Liver (tissue), 3 donors: ENCODE results near the gene JAKMIP1.

Experiments used
- GABPA ChIP-seq, 2 donors: IDR thresholded peaks in 1 of 2; conservative IDR thresholded peaks in 1 of 2; 2 replicates each; pipeline ENCODE4 v1.6.1; 2016; ENCODE audit warnings: antibody characterized with exemption in 2 of 2, mild to moderate bottlenecking in 1 of 2, moderate library complexity in 1 of 2
- RAD21 ChIP-seq, 2 donors: IDR thresholded peaks; 2 replicates each; pipeline ENCODE4 v1.6.1; 2016; ENCODE audit warnings: antibody characterized with exemption in 2 of 2, mild to moderate bottlenecking in 2 of 2
- SP1 ChIP-seq: IDR thresholded peaks from 2 replicates; pipeline ENCODE4 v1.6.1; 2018; ENCODE audit warnings: antibody characterized with exemption, mild to moderate bottlenecking
- TF ChIP-seq, protein P1 (sequence below): fragments of 150-350 bp; IDR thresholded peaks from 2 replicates; pipeline ENCODE4 v1.5.1; 2017; ENCODE audit warnings: improper control_type of control experiment, low read depth, low read length; ENCODE audit not compliant: missing input control
- TF ChIP-seq, protein P2 (sequence below): IDR thresholded peaks from 2 replicates; pipeline ENCODE4 v1.6.1; 2016; ENCODE audit warnings: antibody characterized with exemption
- donor health status: healthy.
- donor health status: healthy.

DNA sequence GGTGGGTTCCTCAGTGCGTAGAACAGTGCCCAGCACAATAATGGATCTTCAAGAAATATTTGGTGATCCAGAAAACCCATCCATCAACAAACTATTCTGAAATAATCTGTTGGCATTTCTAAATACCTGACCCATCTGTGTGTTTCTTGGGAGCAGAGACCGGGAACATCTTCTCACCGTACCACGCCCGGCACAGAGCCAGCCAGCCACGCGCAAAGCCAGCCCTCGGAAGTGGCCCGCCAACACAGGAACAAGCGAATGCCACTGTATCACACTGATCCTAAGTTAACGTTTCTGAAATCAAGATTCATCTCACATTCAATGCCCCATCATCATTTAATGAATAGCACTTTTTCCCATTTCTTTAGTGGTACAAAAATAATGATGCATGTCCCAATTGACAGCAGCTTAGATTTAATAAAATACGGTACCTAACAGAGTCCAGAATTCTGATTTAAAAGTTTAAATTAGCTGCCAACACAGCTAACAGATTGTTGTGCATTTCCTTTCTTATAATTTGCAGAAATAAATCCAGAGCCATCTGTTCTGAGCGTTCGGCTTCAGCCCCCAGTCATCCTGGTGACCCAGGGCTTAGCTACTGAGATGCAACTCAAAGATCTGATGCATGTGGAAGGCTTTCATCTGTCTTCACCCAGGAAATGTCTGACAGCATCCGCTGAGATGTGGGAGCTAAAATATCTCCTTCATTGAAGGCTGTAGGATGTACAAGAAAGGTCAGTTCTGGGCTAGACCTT, 44.2 kb downstream of the JAKMIP1 start:
- TF ChIP-seq, protein P1, sequence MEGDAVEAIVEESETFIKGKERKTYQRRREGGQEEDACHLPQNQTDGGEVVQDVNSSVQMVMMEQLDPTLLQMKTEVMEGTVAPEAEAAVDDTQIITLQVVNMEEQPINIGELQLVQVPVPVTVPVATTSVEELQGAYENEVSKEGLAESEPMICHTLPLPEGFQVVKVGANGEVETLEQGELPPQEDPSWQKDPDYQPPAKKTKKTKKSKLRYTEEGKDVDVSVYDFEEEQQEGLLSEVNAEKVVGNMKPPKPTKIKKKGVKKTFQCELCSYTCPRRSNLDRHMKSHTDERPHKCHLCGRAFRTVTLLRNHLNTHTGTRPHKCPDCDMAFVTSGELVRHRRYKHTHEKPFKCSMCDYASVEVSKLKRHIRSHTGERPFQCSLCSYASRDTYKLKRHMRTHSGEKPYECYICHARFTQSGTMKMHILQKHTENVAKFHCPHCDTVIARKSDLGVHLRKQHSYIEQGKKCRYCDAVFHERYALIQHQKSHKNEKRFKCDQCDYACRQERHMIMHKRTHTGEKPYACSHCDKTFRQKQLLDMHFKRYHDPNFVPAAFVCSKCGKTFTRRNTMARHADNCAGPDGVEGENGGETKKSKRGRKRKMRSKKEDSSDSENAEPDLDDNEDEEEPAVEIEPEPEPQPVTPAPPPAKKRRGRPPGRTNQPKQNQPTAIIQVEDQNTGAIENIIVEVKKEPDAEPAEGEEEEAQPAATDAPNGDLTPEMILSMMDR: no peak
- TF ChIP-seq GABPA (IDR thresholded peaks at IDR 0.05 in 1 of 2, conservative IDR thresholded peaks at IDR 0.05 in 1 of 2): no peak
- TF ChIP-seq, protein P2, sequence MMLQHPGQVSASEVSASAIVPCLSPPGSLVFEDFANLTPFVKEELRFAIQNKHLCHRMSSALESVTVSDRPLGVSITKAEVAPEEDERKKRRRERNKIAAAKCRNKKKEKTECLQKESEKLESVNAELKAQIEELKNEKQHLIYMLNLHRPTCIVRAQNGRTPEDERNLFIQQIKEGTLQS: no peak
- no peak for TF ChIP-seq SP1
- no peak for TF ChIP-seq RAD21 (IDR thresholded peaks at IDR 0.05)
